IMR-90 (cell line): ENCODE results near the gene COPZ1. TPM values are rescaled to one million over a fixed set of nuclear protein-coding genes. Genes with fewer than 3 reads are reported as not detected.

Experiments used
- ATAC-seq: fragments of 200-7000 bp; cut with Tn5 transposase; 2 replicates; pipeline ENCODE4 v1.9.1; 2020; ENCODE audit warnings: low read depth, mild to moderate bottlenecking, moderate library complexity
- BruUV-seq: library from RNA; stranded (reverse); fragments of 400-500 nt; replicated peaks from 2 replicates; lab custom pipeline; 2021; lab: Mats Ljungman, UMichigan
- CTCF ChIA-PET: fragments of 300-600 bp; formaldehyde crosslinking; extraction: SDS; loops from one replicate; lab custom pipeline; 2021; ENCODE audit warnings: antibody characterized with exemption; lab: Yijun Ruan, JAX
- POLR2A ChIA-PET: fragments of 300-600 bp; sonication (Branson Sonifier 250); formaldehyde crosslinking; loops from one replicate; lab custom pipeline; 2022; ENCODE audit warnings: antibody characterized with exemption; ENCODE audit not compliant: unreplicated experiment; lab: Charles Lee
- DNase-seq: peaks from one replicate; pipeline ENCODE4 v3.0.0; 2013
- H2AFZ ChIP-seq: replicated peaks from 2 replicates; pipeline ENCODE3; 2013; ENCODE audit warnings: low read length, mild to moderate bottlenecking; ENCODE audit not compliant: poor library complexity
- H2AK5ac ChIP-seq: 2 replicates; pipeline ENCODE4 v1.6.1; 2013; ENCODE audit warnings: low read depth, low read length, inconsistent platforms
- H2AK9ac ChIP-seq: replicated peaks from 2 replicates; pipeline ENCODE3; 2013; ENCODE audit warnings: mild to moderate bottlenecking, low read depth, low read length, moderate library complexity; ENCODE audit not compliant: poor library complexity
- H2BK120ac ChIP-seq: 2 replicates; pipeline ENCODE4 v1.6.1; 2013; ENCODE audit warnings: low read depth, low read length, inconsistent platforms
- H2BK15ac ChIP-seq: 3 replicates; pipeline ENCODE4 v1.6.1; 2013; ENCODE audit warnings: low read depth, low read length, inconsistent platforms
- H2BK20ac ChIP-seq: 2 replicates; pipeline ENCODE4 v1.6.1; 2013; ENCODE audit warnings: low read depth, mild to moderate bottlenecking, inconsistent platforms, low read length, moderate library complexity
- H2BK5ac ChIP-seq: 2 replicates; pipeline ENCODE4 v1.6.1; 2013; ENCODE audit warnings: mild to moderate bottlenecking, low read depth, low read length, inconsistent platforms; ENCODE audit not compliant: poor library complexity, severe bottlenecking
- H3K14ac ChIP-seq: replicated peaks from 2 replicates; pipeline ENCODE4 v1.6.1; 2013; ENCODE audit warnings: low read depth, low read length, inconsistent platforms
- H3K18ac ChIP-seq: 2 replicates; pipeline ENCODE4 v1.6.1; 2013; ENCODE audit warnings: low read depth, low read length, control low read depth
- H3K23ac ChIP-seq: 2 replicates; pipeline ENCODE4 v1.6.1; 2013; ENCODE audit warnings: low read depth, low read length, inconsistent platforms
- H3K27ac ChIP-seq: 2 replicates; pipeline ENCODE4 v1.5.1; 2013; ENCODE audit warnings: mild to moderate bottlenecking, control low read depth, low read length; ENCODE audit not compliant: insufficient read depth
- H3K27me3 ChIP-seq: 2 replicates; pipeline ENCODE4 v1.6.1; 2013; ENCODE audit warnings: low read length; ENCODE audit not compliant: control insufficient read depth, insufficient read depth
- H3K36me3 ChIP-seq: 2 replicates; pipeline ENCODE4 v1.6.1; 2013; ENCODE audit warnings: low read length, mixed read lengths; ENCODE audit not compliant: control insufficient read depth, insufficient read depth
- H3K4ac ChIP-seq: 2 replicates; pipeline ENCODE4 v1.6.1; 2013; ENCODE audit warnings: low read depth, low read length, inconsistent platforms
- H3K4me1 ChIP-seq: 2 replicates; pipeline ENCODE4 v1.6.1; 2013; ENCODE audit warnings: low read length, mixed read lengths; ENCODE audit not compliant: control insufficient read depth, insufficient read depth
- H3K4me2 ChIP-seq: 2 replicates; pipeline ENCODE4 v1.6.1; 2013; ENCODE audit warnings: low read depth, mild to moderate bottlenecking, control low read depth, low read length, moderate library complexity
- H3K4me3 ChIP-seq: 2 replicates; pipeline ENCODE4 v1.5.1; 2013; ENCODE audit warnings: low read depth, mild to moderate bottlenecking, control low read depth, low read length, moderate library complexity; ENCODE audit not compliant: insufficient read depth
- H3K56ac ChIP-seq: 2 replicates; pipeline ENCODE4 v1.6.1; 2013; ENCODE audit warnings: low read length, inconsistent platforms; ENCODE audit not compliant: insufficient read depth; ENCODE audit errors: extremely low read depth
- H3K79me1 ChIP-seq, 2 experiments: 2 replicates each; pipeline ENCODE4 v1.6.1; 2013; ENCODE audit warnings: low read length in 2 of 2, inconsistent platforms in 1 of 2, low read depth in 1 of 2
- H3K9ac ChIP-seq: 2 replicates; pipeline ENCODE4 v1.6.1; 2013; ENCODE audit warnings: low read depth, low read length, control low read depth
- H3K9me1 ChIP-seq: 2 replicates; pipeline ENCODE4 v1.6.1; 2013; ENCODE audit warnings: low read length, inconsistent platforms; ENCODE audit not compliant: insufficient read depth
- H3K9me3 ChIP-seq: 2 replicates; pipeline ENCODE4 v1.6.1; 2013; ENCODE audit warnings: low read length; ENCODE audit not compliant: control insufficient read depth, insufficient read depth
- H4K20me1 ChIP-seq: 2 replicates; pipeline ENCODE4 v1.6.1; 2013; ENCODE audit warnings: low read length, inconsistent platforms; ENCODE audit not compliant: insufficient read depth
- H4K5ac ChIP-seq: 2 replicates; pipeline ENCODE4 v1.6.1; 2013; ENCODE audit warnings: mild to moderate bottlenecking, low read depth, low read length, control low read depth
- H4K8ac ChIP-seq, 2 experiments: 2 replicates each; pipeline ENCODE4 v1.6.1; 2013; ENCODE audit warnings: low read depth in 2 of 2, low read length in 2 of 2, control low read depth in 1 of 2, inconsistent platforms in 1 of 2
- H4K91ac ChIP-seq: 2 replicates; pipeline ENCODE4 v1.6.1; 2013; ENCODE audit warnings: low read depth, low read length, inconsistent platforms; ENCODE audit not compliant: insufficient read depth
- BHLHE40 ChIP-seq: fragments of 150-350 bp; IDR thresholded peaks from 2 replicates; pipeline ENCODE4 v1.6.1; 2016; ENCODE audit warnings: mild to moderate bottlenecking, low read depth, low read length
- CEBPB ChIP-seq: IDR thresholded peaks from 2 replicates; pipeline ENCODE4 v1.6.1; 2012; ENCODE audit warnings: low read depth, low read length, improper control_type of control experiment
- CHD1 ChIP-seq: IDR thresholded peaks from 2 replicates; pipeline ENCODE4 v1.6.1; 2012; ENCODE audit warnings: low read depth, low read length, improper control_type of control experiment
- FOS ChIP-seq: fragments of 150-350 bp; IDR thresholded peaks from 2 replicates; pipeline ENCODE4 v1.6.1; 2016; ENCODE audit warnings: low read depth, low read length
- MAFK ChIP-seq: IDR thresholded peaks from 2 replicates; pipeline ENCODE4 v1.6.1; 2012; ENCODE audit warnings: low read depth, low read length, improper control_type of control experiment
- MAZ ChIP-seq: IDR thresholded peaks from 2 replicates; pipeline ENCODE4 v1.6.1; 2012; ENCODE audit warnings: low read depth, mild to moderate bottlenecking, low read length, improper control_type of control experiment, moderate library complexity, borderline replicate concordance
- MXI1 ChIP-seq: IDR thresholded peaks from 2 replicates; pipeline ENCODE4 v1.6.1; 2012; ENCODE audit warnings: low read depth, mild to moderate bottlenecking, low read length, moderate library complexity, borderline replicate concordance
- NFE2L2 ChIP-seq: fragments of 150-350 bp; IDR thresholded peaks from 2 replicates; pipeline ENCODE4 v1.6.1; 2016; ENCODE audit warnings: low read depth, mild to moderate bottlenecking, low read length
- POLR2A ChIP-seq: IDR thresholded peaks from 2 replicates; pipeline ENCODE4 v1.6.1; 2012; ENCODE audit warnings: mild to moderate bottlenecking, low read depth, low read length
- RAD21 ChIP-seq: IDR thresholded peaks from 2 replicates; pipeline ENCODE4 v1.6.1; 2012; ENCODE audit warnings: low read length, improper control_type of control experiment
- RFX5 ChIP-seq: IDR thresholded peaks from 2 replicates; pipeline ENCODE4 v1.8.0; 2012; ENCODE audit warnings: low read depth, mild to moderate bottlenecking, low read length, moderate library complexity
- SMC3 ChIP-seq: fragments of 150-350 bp; IDR thresholded peaks from 2 replicates; pipeline ENCODE4 v1.6.1; 2016; ENCODE audit warnings: low read depth, mild to moderate bottlenecking, antibody characterized with exemption, low read length, moderate library complexity
- WGBS, 2 experiments: methylation state at CpG; one replicate each; pipeline versions ENCODE4 v1.1.5 to v1.1.7; 2013; ENCODE audit warnings: missing lambda C conversion rate in 2 of 2; ENCODE audit not compliant: insufficient read length in 1 of 2; ENCODE audit errors: extremely low coverage in 2 of 2; 5-methylcytosine and 5-hydroxymethylcytosine counted together
- dilution Hi-C: fragments of 300-500 bp; cut with HindIII; formaldehyde crosslinking; loops from one replicate; pipeline ENCODE4 v1.14.3; 2018; ENCODE audit warnings: low sequenced_read_pairs; ENCODE audit not compliant: unreplicated experiment
- in situ Hi-C: fragments of 300-500 bp; cut with MboI; formaldehyde crosslinking; loops from 3 replicates; pipeline ENCODE4 v1.14.3; 2019; ENCODE audit warnings: low sequenced_read_pairs, inconsistent platforms, mixed read lengths
- intact Hi-C: fragments of 100-400 bp; cut with micrococcal nuclease; formaldehyde crosslinking; loops from 2 replicates; pipeline ENCODE4 v1.10.0; 2022
- polyA plus RNA-seq, 3 experiments: library from polyadenylated mRNA; depleted of rRNA; stranded (reverse); fragments of >200 nt; gene quantifications; 2 replicates each; pipeline ENCODE4 v1.2.3, GENCODE V29; 2012; ENCODE audit warnings: low replicate concordance in 1 of 3
- total RNA-seq: library from RNA; depleted of rRNA; stranded (reverse); fragments of >200 nt; gene quantifications from 2 replicates; pipeline ENCODE4 v1.2.3, GENCODE V29; 2012
- TF ChIP-seq, protein P1 (sequence below): conservative IDR thresholded peaks from 2 replicates; pipeline ENCODE4 v1.5.1; 2012; ENCODE audit warnings: mild to moderate bottlenecking, low read depth, low read length, improper control_type of control experiment
- TF ChIP-seq, protein P2 (sequence below): fragments of 150-350 bp; IDR thresholded peaks from 2 replicates; pipeline ENCODE4 v1.6.1; 2016; ENCODE audit warnings: low read depth, mild to moderate bottlenecking, low read length, moderate library complexity, borderline replicate concordance

Gene COPZ1
- total and polyA plus RNA-seq, 2 of the 4 experiments (the other 2 are of a cell fraction) = 187 to 382 TPM

GRCh38 chr12:54392485-54393206 lies 67.7 kb downstream of the COPZ1 start:
- Histone ChIP-seq H3K18ac (no peak overlapping the region), H3K56ac (no peak overlapping the region), H2AK5ac (no peak overlapping the region), H2AFZ (no peak overlapping the region), H3K23ac (0 out of 2 replicates have a peak overlapping the region, but pooled peaks have one; percentile 24), H2BK120ac (no peak overlapping the region), H2BK20ac (no peak overlapping the region), H3K36me3 (peaks cover 47% of the 10 kb centered on the region), H4K20me1 (peaks cover 32% of the 10 kb centered on the region), H3K27me3 (no peaks in the 10 kb centered on the region), H3K79me1 (peaks cover 6 to 22% of the 10 kb centered on the region in 2 experiments; a peak in 3 of 4 replicates), H2BK15ac (no peak overlapping the region), H3K4me2 (no peak overlapping the region), H3K14ac (no peak overlapping the region), H3K4me1 (no peaks in the 10 kb centered on the region), H4K8ac (peak overlapping the region in 1 of 2 experiments; percentile 35; a peak in 1 of 4 replicates), H3K27ac (no peak overlapping the region), H4K91ac (no peak overlapping the region), H3K9me1 (no peaks in the 10 kb centered on the region), H3K4ac (no peak overlapping the region), H3K9me3 (no peaks in the 10 kb centered on the region), H3K9ac (no peak overlapping the region), H4K5ac (no peak overlapping the region; the same call in 1 of the 2 replicates), H3K4me3 (no peak overlapping the region), H2BK5ac (no peak overlapping the region), H2AK9ac (peak overlapping the region; percentile 50)
- WGBS, 2 experiments = 71% methylated on average over 2 of the region's 8 CpGs; no CpG with 5 or more reads in 1 of the 2 experiments
- no peak for ATAC-seq
- intact Hi-C loops = no loop called here
- POLR2A ChIA-PET = no interaction called here
- no peak for DNase-seq
- in situ Hi-C loops = no loop called here
- no TSS peak for BruUV-seq
- CTCF ChIA-PET = interaction anchor here (0.8 to 1.0 kb wide), 2 partner anchors 10 to 154 kb away, joined by 3 read pairs; no protein-coding TSS in a partner anchor
- dilution Hi-C loops = no loop called here
- TF ChIP-seq FOS (no peak), MXI1 (no peak), MAZ (no peak), CEBPB (no peak), NFE2L2 (no peak), BHLHE40 (no peak), RFX5 (no peak), SMC3 (no peak), RAD21 (no peak), MAFK (no peak), POLR2A (no peak), CHD1 (no peak)
- TF ChIP-seq, protein P1, sequence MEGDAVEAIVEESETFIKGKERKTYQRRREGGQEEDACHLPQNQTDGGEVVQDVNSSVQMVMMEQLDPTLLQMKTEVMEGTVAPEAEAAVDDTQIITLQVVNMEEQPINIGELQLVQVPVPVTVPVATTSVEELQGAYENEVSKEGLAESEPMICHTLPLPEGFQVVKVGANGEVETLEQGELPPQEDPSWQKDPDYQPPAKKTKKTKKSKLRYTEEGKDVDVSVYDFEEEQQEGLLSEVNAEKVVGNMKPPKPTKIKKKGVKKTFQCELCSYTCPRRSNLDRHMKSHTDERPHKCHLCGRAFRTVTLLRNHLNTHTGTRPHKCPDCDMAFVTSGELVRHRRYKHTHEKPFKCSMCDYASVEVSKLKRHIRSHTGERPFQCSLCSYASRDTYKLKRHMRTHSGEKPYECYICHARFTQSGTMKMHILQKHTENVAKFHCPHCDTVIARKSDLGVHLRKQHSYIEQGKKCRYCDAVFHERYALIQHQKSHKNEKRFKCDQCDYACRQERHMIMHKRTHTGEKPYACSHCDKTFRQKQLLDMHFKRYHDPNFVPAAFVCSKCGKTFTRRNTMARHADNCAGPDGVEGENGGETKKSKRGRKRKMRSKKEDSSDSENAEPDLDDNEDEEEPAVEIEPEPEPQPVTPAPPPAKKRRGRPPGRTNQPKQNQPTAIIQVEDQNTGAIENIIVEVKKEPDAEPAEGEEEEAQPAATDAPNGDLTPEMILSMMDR = no peak
- TF ChIP-seq, protein P2, sequence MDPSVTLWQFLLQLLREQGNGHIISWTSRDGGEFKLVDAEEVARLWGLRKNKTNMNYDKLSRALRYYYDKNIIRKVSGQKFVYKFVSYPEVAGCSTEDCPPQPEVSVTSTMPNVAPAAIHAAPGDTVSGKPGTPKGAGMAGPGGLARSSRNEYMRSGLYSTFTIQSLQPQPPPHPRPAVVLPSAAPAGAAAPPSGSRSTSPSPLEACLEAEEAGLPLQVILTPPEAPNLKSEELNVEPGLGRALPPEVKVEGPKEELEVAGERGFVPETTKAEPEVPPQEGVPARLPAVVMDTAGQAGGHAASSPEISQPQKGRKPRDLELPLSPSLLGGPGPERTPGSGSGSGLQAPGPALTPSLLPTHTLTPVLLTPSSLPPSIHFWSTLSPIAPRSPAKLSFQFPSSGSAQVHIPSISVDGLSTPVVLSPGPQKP = no peak
